ENCODE results near the gene GALNT2.
A peak's percentile ranks its signal among the peaks of the same experiment; 100 is the strongest.

GALNT2 gene

GRCh38 chr1:230068952-230069684, 2.1 kb downstream of the GALNT2 start:
- Histone ChIP-seq H3K79me1 (ENCODE audit: low read depth, low read length) (peaks cover 6% of the 10 kb centered on the region), H3K4me1 (ENCODE audit: control insufficient read depth in 2 of 2, insufficient read depth in 1 of 2, low read depth in 1 of 2, low read length in 2 of 2) (peaks cover 9 to 18% of the 10 kb centered on the region in 2 donors), H3K9me3 (replicated peaks in 1 of 2; ENCODE audit: control insufficient read depth in 2 of 2, insufficient read depth in 1 of 2, low read depth in 1 of 2, low read length in 2 of 2) (peaks cover 0 to 4% of the 10 kb centered on the region in 2 donors), H2BK5ac (ENCODE audit: low read length) (no peak overlapping the region), H3K27me3 (ENCODE audit: control insufficient read depth in 3 of 3, insufficient read depth in 3 of 3, low read depth in 1 of 3, low read length in 3 of 3) (no peaks in the 10 kb centered on the region), H4K8ac (ENCODE audit: low read depth, low read length) (no peak overlapping the region), H3K4me2 (ENCODE audit: insufficient read depth, low read length, poor library complexity, severe bottlenecking) (peak overlapping the region; percentile 29), H3K27ac (replicated peaks; ENCODE audit: low read length) (no peak overlapping the region), H2AK5ac (ENCODE audit: low read depth, low read length) (no peak overlapping the region), H3K36me3 (replicated peaks in 1 of 2; ENCODE audit: control insufficient read depth in 2 of 2, insufficient read depth in 2 of 2, low read length in 2 of 2) (no peaks in the 10 kb centered on the region), H3K4me3 (ENCODE audit: low read length in 2 of 2) (peak overlapping the region in 1 of 2 donors; percentile 91), H3K23ac (ENCODE audit: low read depth, low read length, poor library complexity) (no peak overlapping the region), H2BK120ac (ENCODE audit: low read depth, low read length) (no peak overlapping the region), H2BK15ac (ENCODE audit: low read length) (no peak overlapping the region), H3K14ac (ENCODE audit: low read length) (no peak overlapping the region), H4K91ac (ENCODE audit: low read depth, low read length, poor library complexity) (no peak overlapping the region), H2AFZ (ENCODE audit: low read length) (no peak overlapping the region), H2BK12ac (ENCODE audit: low read length) (no peak overlapping the region), H3K18ac (ENCODE audit: low read length) (no peak overlapping the region), H3K9ac (ENCODE audit: low read depth, low read length, poor library complexity) (no peak overlapping the region), H3K4ac (ENCODE audit: low read length) (no peak overlapping the region)
- DNase-seq (ENCODE audit: low spot score): no peak
- no CpG with 5 or more reads among the region's 13 CpGs for WGBS, 2 donors (ENCODE audit: extremely low coverage in 2 of 2, insufficient read length in 2 of 2, insufficient replicate concordance in 1 of 2)

- Histone ChIP-seq H4K8ac (ENCODE audit: low read depth, low read length) (no peak overlapping the region), H3K18ac (ENCODE audit: low read length) (no peak overlapping the region), H2BK120ac (ENCODE audit: low read depth, low read length) (no peak overlapping the region), H3K4me2 (ENCODE audit: insufficient read depth, low read length, poor library complexity, severe bottlenecking) (no peak overlapping the region), H3K9ac (ENCODE audit: low read depth, low read length, poor library complexity) (no peak overlapping the region), H3K79me1 (ENCODE audit: low read depth, low read length) (peaks cover 6% of the 10 kb centered on the region), H3K23ac (ENCODE audit: low read depth, low read length, poor library complexity) (no peak overlapping the region), H2AK5ac (ENCODE audit: low read depth, low read length) (no peak overlapping the region), H3K14ac (ENCODE audit: low read length) (no peak overlapping the region), H4K91ac (ENCODE audit: low read depth, low read length, poor library complexity) (no peak overlapping the region), H3K4me1 (ENCODE audit: control insufficient read depth in 2 of 2, insufficient read depth in 1 of 2, low read depth in 1 of 2, low read length in 2 of 2) (peaks cover 9 to 18% of the 10 kb centered on the region in 2 donors), H3K4ac (ENCODE audit: low read length) (no peak overlapping the region), H2BK15ac (ENCODE audit: low read length) (no peak overlapping the region), H2AFZ (ENCODE audit: low read length) (no peak overlapping the region), H3K27me3 (ENCODE audit: control insufficient read depth in 3 of 3, insufficient read depth in 3 of 3, low read depth in 1 of 3, low read length in 3 of 3) (no peaks in the 10 kb centered on the region), H3K27ac (replicated peaks; ENCODE audit: low read length) (no peak overlapping the region), H2BK12ac (ENCODE audit: low read length) (no peak overlapping the region), H3K36me3 (replicated peaks in 1 of 2; ENCODE audit: control insufficient read depth in 2 of 2, insufficient read depth in 2 of 2, low read length in 2 of 2) (no peaks in the 10 kb centered on the region), H3K4me3 (ENCODE audit: low read length in 2 of 2) (no peak overlapping the region), H3K9me3 (replicated peaks in 1 of 2; ENCODE audit: control insufficient read depth in 2 of 2, insufficient read depth in 1 of 2, low read depth in 1 of 2, low read length in 2 of 2) (no peaks in the 10 kb centered on the region), H2BK5ac (ENCODE audit: low read length) (no peak overlapping the region)
- no peak for DNase-seq (ENCODE audit: low spot score)
- no CpG with 5 or more reads among the region's 4 CpGs for WGBS, 2 donors (ENCODE audit: extremely low coverage in 2 of 2, insufficient read length in 2 of 2, insufficient replicate concordance in 1 of 2)
These were observed 2.8 kb downstream of the GALNT2 start for GRCh38 chr1:230069796-230070195.

GRCh38 chr1:230070321-230071208, 3.5 kb downstream of the GALNT2 start:
- no peak overlapping the region for H2AK5ac ChIP-seq (ENCODE audit: low read depth, low read length)
- no peak for DNase-seq (ENCODE audit: low spot score)
- no peak overlapping the region for H3K27ac ChIP-seq (replicated peaks; ENCODE audit: low read length)
- no peak overlapping the region for H4K91ac ChIP-seq (ENCODE audit: low read depth, low read length, poor library complexity)
- WGBS, 2 donors (ENCODE audit: extremely low coverage in 2 of 2, insufficient read length in 2 of 2, insufficient replicate concordance in 1 of 2): no CpG with 5 or more reads among the region's 14 CpGs
- no peak overlapping the region for H3K14ac ChIP-seq (ENCODE audit: low read length)
- no peak overlapping the region for H2BK5ac ChIP-seq (ENCODE audit: low read length)
- no peak overlapping the region for H2BK120ac ChIP-seq (ENCODE audit: low read depth, low read length)
- no peaks in the 10 kb centered on the region for H3K36me3 ChIP-seq (replicated peaks in 1 of 2; ENCODE audit: control insufficient read depth in 2 of 2, insufficient read depth in 2 of 2, low read length in 2 of 2)
- H3K4me1 ChIP-seq (ENCODE audit: control insufficient read depth in 2 of 2, insufficient read depth in 1 of 2, low read depth in 1 of 2, low read length in 2 of 2): peaks cover 9 to 18% of the 10 kb centered on the region in 2 donors
- no peak overlapping the region for H2AFZ ChIP-seq (ENCODE audit: low read length)
- H3K4me3 ChIP-seq (ENCODE audit: low read length in 2 of 2): no peak overlapping the region
- H4K8ac ChIP-seq (ENCODE audit: low read depth, low read length): no peak overlapping the region
- H2BK12ac ChIP-seq (ENCODE audit: low read length): no peak overlapping the region
- H3K9me3 ChIP-seq (replicated peaks in 1 of 2; ENCODE audit: control insufficient read depth in 2 of 2, insufficient read depth in 1 of 2, low read depth in 1 of 2, low read length in 2 of 2): no peaks in the 10 kb centered on the region
- no peak overlapping the region for H3K4me2 ChIP-seq (ENCODE audit: insufficient read depth, low read length, poor library complexity, severe bottlenecking)
- no peak overlapping the region for H3K4ac ChIP-seq (ENCODE audit: low read length)
- no peaks in the 10 kb centered on the region for H3K27me3 ChIP-seq (ENCODE audit: control insufficient read depth in 3 of 3, insufficient read depth in 3 of 3, low read depth in 1 of 3, low read length in 3 of 3)
- peaks cover 8% of the 10 kb centered on the region for H3K79me1 ChIP-seq (ENCODE audit: low read depth, low read length)
- H3K18ac ChIP-seq (ENCODE audit: low read length): no peak overlapping the region
- H3K23ac ChIP-seq (ENCODE audit: low read depth, low read length, poor library complexity): no peak overlapping the region
- no peak overlapping the region for H3K9ac ChIP-seq (ENCODE audit: low read depth, low read length, poor library complexity)
- no peak overlapping the region for H2BK15ac ChIP-seq (ENCODE audit: low read length)

DNA sequence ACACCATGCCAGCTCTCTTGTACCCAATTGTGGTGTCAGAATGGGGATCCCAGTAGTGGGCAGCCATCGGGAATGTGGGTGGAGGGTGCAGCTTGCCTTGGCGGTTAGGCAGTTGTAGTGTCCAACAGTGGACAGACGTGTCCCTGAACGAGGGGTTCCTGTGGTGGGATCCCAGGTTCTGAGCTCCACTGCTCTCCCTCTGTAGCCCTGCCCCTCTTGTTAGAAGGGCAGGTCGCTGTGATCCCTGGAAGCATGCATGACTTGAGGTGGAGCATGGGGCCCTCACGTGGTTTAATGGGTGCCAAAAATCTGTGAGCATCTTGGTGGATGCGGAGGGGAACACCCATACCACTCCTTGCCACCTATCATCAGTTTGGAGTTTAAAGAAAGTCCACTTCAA, 4.3 kb downstream of the GALNT2 start:
- no peak for DNase-seq (ENCODE audit: low spot score)

More for the DNA sequence above, 4.3 kb downstream of the GALNT2 start:
- H3K4me1 ChIP-seq (ENCODE audit: control insufficient read depth in 2 of 2, insufficient read depth in 1 of 2, low read depth in 1 of 2, low read length in 2 of 2): peaks cover 11 to 15% of the 10 kb centered on the region in 2 donors
- H3K23ac ChIP-seq (ENCODE audit: low read depth, low read length, poor library complexity): no peak overlapping the region
- H3K4ac ChIP-seq (ENCODE audit: low read length): no peak overlapping the region
- no peak overlapping the region for H2BK5ac ChIP-seq (ENCODE audit: low read length)
- no peak overlapping the region for H3K4me3 ChIP-seq (ENCODE audit: low read length in 2 of 2)
- no peak overlapping the region for H3K18ac ChIP-seq (ENCODE audit: low read length)
- no peak overlapping the region for H2AFZ ChIP-seq (ENCODE audit: low read length)
- no peak overlapping the region for H3K27ac ChIP-seq (replicated peaks; ENCODE audit: low read length)
- no peaks in the 10 kb centered on the region for H3K9me3 ChIP-seq (replicated peaks in 1 of 2; ENCODE audit: control insufficient read depth in 2 of 2, insufficient read depth in 1 of 2, low read depth in 1 of 2, low read length in 2 of 2)
- peaks cover 9% of the 10 kb centered on the region for H3K79me1 ChIP-seq (ENCODE audit: low read depth, low read length)
- no peak overlapping the region for H2BK15ac ChIP-seq (ENCODE audit: low read length)
- no CpG with 5 or more reads among the region's 7 CpGs for WGBS, 2 donors (ENCODE audit: extremely low coverage in 2 of 2, insufficient read length in 2 of 2, insufficient replicate concordance in 1 of 2)
- no peak overlapping the region for H2BK120ac ChIP-seq (ENCODE audit: low read depth, low read length)
- no peak overlapping the region for H3K14ac ChIP-seq (ENCODE audit: low read length)
- no peak overlapping the region for H4K91ac ChIP-seq (ENCODE audit: low read depth, low read length, poor library complexity)
- H4K8ac ChIP-seq (ENCODE audit: low read depth, low read length): no peak overlapping the region
- no peaks in the 10 kb centered on the region for H3K27me3 ChIP-seq (ENCODE audit: control insufficient read depth in 3 of 3, insufficient read depth in 3 of 3, low read depth in 1 of 3, low read length in 3 of 3)
- no peak overlapping the region for H3K9ac ChIP-seq (ENCODE audit: low read depth, low read length, poor library complexity)
- no peak overlapping the region for H2BK12ac ChIP-seq (ENCODE audit: low read length)
- H2AK5ac ChIP-seq (ENCODE audit: low read depth, low read length): no peak overlapping the region
- no peaks in the 10 kb centered on the region for H3K36me3 ChIP-seq (replicated peaks in 1 of 2; ENCODE audit: control insufficient read depth in 2 of 2, insufficient read depth in 2 of 2, low read length in 2 of 2)
- H3K4me2 ChIP-seq (ENCODE audit: insufficient read depth, low read length, poor library complexity, severe bottlenecking): no peak overlapping the region

Measured in neuronal stem cell (in vitro differentiated cells).